H4 (cell line): ENCODE measurements around the gene MOB1A. TPM values are rescaled to one million over a fixed set of nuclear protein-coding genes. Genes with fewer than 3 reads are reported as not detected.
"Not testable (repeated sequence)": the region's sequence is repeated elsewhere in the genome, so short reads cannot be mapped to it uniquely, and the experiment has no call there.

Source experiments
- DNase-seq: peaks from one replicate; pipeline ENCODE4 v3.0.0-alpha.2; 2015; ENCODE audit warnings: low spot score
- total RNA-seq: library from RNA; depleted of rRNA; stranded (reverse); fragments of >200 nt; shearing (Covaris generic); gene quantifications from 2 replicates; pipeline ENCODE4 v1.2.3, GENCODE V29; 2014

Gene MOB1A
- total RNA-seq, 1 experiment from 2014 or later, result 147 TPM

DNA sequence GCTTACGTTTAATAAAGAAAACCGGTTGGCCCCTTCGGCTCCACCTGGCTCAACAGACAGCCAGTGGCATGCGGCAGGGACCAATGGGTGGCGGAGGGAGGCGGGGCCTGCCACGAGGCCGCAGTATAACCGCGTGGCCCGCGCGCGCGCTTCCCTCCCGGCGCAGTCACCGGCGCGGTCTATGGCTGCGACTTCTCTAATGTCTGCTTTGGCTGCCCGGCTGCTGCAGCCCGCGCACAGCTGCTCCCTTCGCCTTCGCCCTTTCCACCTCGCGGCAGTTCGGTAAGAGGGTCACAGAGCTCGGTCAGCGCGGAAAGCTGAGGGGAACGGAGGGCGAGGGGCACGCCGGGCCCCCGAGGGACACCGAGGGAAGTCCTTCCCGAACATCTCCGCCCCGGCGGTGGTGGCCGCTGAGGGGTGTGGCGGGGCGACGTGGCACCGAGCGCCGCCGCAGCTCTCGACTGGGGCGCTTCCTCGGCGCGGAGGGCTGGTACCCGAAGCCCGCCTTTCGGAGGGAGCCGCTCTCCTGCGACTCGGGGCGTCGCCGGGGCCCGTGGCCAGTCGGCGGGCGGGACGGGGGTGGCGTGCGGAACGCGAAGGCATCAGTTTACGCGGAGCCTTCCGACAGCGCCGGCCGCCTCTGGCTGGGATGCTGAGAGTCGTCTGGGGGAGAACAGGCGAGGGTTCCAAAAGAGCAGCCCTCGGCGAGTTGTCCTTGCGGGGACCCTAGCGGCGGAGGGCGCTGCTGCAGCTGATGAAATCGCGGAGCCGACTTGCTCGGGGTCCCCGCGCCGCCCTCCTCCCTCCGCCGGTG lies 20.0 kb upstream of the MOB1A start, which contains the start of gene MTHFD2:
TSS of gene MTHFD2 (plus strand) at position 155 of the 814 bp plus-strand sequence. CDS start at position 182, 27 bp downstream.
- peak; percentile 98 for DNase-seq

DNA sequence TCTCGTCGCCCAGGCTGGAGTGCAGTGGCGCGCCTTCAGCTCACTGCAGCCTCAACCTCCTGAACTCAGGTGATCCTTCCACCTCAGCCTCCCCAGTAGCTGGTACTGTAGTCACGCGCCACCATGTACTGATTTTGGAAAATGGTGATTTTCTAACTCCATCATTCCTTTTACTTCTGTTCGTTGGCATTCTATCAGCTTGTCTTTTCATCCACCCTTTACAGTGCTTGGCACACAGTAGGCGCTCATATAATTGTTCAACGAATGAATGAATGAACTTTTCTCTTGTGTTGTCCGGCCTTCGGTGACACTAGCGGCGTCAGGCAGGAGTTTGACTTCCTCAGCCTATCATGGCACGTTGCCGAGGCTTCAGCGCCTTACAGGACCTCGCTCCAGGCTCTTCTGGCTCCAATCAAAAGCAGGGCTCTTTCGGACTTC lies 19.4 kb upstream of the MOB1A start:
- no peak for DNase-seq

DNA sequence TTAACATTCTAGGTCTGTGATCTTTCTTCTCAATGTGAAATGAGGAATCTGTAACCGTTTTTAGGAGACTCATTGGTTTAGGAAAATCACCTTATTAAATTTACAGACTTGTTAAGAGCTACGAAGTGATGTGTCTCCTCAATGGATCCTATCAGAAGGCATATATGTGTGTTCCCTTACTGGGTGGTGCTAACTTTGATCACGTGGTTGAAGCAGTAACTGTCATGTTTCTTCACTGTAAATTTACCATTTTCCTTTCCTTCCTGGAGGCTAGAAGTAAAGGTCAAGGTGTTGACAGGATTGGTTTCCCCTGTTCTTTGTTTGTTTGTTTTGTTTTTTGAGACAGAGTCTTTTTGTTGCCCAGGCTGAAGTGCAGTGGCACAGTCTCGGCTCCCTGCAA lies 18.4 kb upstream of the MOB1A start:
- no peak for DNase-seq

DNA sequence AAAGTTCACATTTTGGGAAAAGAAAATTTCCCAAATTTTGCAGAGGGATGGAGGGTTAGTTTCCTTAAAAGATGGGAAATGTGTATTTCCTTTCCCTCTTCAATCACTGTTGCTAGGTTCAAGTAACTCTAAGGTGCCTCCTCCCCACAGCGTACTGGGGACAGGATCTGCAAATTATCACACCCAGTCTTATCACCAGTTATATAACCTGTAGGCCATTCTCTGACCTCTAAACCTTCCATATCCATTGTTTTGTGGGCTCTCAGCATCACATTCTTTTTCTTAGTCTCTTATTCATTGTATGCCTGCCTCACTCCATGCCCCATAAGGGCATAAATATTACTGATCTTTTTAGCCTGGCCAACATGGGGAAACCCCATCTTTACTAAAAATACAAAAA lies 16.1 kb upstream of the MOB1A start:
- no peak for DNase-seq

DNA sequence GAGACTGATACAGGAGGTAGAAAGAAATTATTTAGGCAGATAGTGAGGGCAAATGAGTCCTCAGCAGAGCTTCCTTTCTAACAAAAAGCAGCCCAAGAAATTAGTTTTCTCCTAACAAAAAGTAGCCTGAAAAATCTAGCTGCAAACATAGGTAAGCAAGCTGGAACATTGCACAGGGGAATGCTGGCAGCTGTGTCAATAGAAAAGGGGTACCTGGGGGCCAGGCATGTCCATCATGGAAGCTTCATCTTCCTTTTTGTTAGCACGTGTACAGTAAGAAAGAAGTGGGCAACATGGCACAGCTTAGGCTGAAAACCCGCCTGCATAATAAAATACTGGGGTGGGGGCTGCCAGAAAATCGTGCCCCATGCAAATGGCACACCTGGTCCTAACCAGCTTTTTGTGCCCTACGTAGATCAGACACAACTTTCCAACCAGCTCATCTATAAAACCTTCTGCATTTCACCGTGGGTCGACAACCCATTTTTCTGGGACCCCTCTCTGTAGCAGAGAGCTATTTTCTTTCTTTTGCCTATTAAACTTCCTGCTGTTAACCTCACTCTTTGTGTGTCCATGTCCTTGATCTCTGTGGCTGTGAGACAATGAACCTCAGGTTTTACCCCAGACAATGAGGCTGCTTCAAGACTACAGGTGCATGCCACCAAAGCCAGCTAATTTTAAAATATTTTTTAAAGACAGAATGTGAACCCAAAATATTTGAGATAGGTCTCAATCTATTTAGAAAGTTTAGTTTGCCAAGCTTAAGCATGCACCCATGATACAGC lies 13.1 kb upstream of the MOB1A start:
- no peak for DNase-seq

DNA sequence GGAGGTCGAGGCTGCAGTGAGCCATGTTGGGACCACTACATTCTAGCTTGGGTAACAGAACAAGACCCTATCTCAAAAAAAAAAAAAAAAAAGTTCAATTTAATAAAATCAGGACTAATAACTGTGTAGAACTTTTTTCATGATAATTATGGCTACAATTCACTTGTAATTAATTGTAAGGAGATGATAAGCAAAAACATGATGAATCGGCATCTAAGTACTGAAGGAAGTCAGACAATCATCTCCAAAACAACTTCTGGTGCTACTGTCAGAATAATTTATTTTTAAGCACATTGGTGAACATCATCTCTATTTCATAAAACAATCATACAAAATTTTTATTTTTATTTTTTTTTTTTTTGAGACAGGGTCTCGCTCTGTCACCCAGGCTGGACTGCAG lies 10.0 kb upstream of the MOB1A start:
- DNase-seq, result no peak

DNA sequence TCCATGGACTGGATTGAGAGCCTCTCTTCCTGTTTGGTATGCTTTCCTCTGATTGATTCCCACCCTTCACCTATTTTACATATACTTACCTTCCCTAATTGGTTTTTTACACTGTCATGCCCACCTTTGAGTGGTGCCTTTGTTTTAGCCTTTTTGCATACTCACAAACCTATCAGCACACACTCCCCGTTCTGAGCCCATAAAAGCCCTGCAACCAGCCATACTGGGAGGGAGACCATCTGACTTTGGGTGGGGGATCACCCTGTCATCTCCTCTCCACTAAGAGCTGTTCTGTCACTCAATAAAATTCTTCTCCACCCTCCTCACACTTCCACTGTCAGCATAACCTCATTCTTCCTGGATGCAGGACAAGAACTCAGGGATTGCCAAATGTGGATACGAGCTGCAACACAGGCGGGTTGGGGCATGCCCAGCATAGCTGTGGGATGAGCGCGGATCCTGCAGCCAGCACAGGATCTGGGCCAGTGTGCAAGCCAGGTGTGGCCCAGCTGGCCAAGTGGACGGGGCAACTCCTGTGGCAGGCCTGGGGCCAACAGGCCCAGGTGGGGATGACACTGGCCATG lies 9.4 kb upstream of the MOB1A start:
- peak; percentile 45 for DNase-seq

DNA sequence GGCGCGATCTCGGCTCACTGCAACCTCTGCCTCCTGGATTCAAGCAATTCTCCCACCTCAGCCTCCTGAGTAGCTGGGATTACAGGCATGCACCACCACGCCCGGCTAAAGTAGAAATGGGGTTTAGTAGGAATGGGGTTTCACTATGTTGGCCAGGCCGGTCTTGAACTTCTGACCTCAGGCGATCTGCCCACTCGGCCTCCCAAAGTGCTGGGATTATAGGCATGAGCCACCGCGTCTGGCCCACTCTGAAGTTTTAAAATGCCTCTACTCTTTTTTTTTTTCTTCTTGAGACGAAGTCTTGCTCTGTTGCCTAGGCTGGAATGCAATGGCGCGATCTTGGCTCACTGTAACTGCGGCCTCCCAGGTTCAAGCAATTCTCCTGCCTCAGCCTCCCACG lies 8.0 kb upstream of the MOB1A start:
- DNase-seq, result not testable (repeated sequence)

DNA sequence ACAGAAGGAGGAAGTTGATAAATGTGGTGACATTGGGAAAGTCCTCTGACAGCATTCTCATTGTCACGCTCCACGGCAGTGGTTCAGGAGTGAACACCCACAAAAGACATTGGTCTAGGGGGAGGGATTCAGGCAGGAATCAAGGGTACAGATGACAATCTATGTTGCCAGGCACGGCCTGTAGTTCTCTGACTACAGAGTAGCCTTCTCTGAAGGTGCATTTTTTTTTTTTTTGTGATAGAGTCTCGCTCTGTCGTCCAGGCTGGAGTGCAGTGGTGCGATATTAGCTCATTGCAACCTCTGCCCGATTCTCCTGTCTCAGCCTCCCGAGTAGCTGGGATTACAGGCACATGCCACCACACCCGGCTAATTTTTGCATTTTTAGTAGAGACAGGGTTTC lies 7.4 kb upstream of the MOB1A start:
- no peak for DNase-seq

DNA sequence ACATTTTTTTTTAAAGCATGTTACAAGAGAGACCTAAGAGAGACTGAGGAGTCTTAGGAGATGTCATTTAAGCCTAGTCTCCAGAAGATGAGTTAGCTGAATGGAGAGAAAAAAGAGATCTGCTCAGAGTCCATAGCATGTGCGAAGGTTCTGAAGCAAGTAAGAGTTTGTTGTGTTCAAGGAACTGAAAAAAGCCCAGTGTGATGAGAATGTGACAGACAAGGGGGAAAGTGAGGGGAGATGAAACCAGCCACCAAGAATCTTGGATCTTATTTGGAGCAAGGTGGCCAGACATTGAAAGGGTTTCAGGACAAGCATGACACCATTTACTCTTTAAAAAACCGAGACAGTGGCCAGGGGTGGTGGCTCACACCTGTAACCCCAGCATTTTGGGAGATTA lies 5.2 kb upstream of the MOB1A start:
- no peak for DNase-seq

DNA sequence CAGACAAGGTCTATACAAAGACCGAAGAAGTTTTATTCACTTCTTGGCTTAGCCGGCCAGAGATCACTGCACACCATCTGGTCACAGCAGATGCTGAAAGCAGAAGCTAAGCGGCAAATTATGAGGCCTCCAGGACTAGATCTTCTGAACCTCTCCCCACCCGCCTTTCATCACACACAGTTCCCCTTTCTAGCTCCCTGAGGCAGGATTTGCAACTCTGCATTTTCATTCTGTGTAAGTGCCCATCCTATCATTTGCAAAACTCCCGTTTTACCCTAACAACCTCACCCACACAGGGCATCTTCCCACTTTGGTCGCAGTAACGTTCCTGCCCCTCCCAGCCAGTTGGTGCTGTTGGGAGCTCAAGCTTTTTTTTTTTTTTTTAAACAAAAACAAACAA lies 3.1 kb upstream of the MOB1A start:
- DNase-seq, result no peak

DNA sequence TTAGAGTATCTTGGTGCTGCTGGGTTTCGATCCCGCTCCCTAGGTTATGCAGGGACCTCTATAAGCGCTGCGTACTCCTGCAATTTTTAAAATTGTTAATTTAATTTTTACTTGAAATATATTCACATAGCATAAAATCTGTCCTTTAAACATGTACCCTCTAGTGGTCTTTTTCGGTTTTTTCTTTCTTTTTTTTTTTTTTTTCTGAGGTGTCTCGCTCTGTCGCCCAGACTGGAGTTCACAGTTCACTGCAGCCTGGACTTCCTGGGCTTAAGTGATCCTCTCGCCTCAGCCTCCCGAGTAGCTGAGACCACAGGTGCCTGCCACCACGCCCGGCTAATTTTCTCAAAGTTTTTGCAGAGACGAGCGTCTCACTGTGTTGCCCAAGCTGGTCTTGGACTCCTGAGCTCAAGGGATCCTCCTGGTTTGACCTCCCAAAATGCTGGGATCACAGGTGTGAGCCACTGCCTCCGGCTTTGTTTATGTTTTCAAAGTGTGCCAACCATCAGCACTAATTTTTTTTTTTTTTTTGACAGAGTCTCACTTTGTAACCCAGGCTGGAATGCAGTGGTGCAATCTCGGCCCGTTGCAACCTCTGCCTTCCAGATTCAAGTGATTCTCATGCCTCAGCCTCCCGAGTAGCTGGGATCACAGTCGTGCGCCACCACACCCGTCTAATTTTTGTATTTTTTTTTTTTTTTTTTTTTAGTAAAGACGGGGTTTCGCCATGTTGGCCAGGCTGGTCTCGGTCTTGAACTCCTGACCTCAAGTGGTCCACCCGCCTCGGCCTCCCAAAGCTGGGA lies 585 bp upstream of the MOB1A start:
- no peak for DNase-seq

DNA sequence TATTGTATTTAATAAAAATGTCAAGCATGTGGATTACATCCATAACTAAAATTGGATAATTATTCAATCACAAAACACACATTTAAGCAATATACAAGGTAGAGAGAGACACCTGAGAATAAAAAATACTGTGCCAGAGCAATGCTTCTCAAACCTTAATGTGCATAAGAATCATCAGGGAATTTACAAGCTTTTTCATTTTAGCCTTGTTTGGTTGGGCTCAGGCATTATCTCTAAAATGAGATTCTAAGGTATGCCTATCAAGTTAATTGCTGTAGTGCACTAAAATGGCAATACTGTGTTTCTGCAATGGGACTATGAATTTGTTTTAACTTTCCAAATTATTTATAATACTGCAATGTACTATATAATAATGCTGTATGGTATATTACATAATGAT lies 983 bp downstream of the MOB1A start:
- no peak for DNase-seq

DNA sequence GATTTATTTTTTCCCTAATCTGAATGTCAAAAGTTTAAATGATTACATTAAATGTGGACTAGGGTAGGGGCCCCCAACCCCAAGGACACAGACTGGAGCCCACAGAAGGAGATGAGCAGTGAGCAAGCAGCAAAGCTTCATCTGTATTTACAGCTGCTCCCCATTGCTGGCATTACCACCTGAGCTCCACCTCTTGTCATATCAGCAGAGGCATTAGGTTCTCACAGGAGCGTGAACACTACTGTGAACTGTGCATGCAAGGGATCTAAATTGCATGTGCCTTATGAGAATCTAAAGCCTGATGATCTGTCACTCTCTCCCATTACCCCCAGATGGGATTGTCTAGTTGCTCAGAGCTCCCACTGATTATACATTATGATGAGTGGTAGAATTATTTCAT lies 3.8 kb downstream of the MOB1A start:
- DNase-seq, result no peak

DNA sequence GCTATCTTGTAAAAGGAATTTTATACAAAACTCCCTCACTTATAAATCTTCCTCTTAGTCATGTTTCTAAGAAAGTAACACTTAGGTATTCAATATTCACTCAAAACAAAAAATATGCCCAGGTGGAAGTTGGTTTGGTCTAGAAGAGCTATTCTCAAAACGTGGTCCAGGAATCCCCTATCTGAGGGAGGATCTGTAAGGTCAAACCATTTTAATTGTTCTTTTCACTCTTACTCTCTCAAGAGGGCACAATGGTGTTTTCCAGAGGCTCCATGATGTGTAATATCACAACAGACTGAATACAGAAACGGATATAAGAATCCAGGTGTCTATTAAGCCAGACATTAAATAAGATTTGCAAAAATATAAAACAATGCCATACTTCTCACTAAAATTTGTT lies 9.9 kb downstream of the MOB1A start:
- DNase-seq, result no peak

DNA sequence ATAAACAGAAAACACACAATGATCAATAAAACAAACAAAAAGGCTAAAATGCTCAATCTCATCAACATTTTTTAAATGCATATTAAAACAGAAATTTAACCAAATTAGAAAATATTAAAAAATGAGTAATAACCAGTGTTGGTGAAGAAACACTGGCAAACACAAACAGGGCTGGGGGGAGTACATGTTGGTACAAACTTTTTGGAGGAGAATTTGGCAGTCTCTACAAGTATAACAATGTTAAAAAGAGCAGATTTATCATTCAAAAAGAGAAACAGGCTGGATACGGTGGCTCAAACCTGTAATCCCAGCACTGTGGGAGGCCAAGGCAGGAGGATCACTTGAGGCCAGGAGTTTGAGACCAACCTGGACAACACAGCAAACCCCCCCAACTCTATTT lies 13.9 kb downstream of the MOB1A start:
- DNase-seq, result no peak

DNA sequence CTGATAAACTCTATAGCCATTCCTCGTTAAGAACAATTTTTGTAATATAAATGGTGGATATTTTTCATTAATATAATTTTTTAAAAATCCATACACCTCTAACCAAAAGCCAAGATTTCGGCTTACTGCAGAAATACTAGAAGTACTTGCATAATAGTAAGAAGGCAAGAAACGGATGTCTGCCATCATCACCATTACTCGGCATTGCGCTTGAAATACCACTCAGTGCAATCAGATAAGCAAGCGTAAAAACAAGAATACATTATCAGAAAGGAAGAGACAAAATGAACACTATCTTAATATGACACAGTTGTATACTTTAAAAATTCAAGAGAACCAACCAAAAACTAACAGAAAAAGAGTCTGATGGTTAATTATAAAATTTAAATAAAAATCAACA lies 15.7 kb downstream of the MOB1A start:
- no peak for DNase-seq

DNA sequence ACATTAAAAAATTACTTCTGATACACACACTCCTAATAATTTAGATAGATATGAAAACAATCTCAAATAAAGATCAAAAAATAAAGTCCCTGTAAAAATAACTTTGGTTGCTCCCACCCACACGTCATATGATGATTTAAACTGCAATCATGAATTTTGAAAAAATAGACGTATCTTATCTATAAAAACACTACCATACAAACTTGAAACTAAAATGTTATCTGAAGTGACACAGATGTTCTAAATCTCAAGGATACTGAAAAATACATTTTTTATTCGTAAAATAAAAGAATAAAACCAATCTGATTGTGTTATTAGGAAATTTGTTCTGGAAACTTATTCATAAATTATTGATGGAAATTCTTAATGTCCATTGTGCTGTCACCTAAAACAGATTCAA lies 22.8 kb downstream of the MOB1A start:
- no peak for DNase-seq

DNA sequence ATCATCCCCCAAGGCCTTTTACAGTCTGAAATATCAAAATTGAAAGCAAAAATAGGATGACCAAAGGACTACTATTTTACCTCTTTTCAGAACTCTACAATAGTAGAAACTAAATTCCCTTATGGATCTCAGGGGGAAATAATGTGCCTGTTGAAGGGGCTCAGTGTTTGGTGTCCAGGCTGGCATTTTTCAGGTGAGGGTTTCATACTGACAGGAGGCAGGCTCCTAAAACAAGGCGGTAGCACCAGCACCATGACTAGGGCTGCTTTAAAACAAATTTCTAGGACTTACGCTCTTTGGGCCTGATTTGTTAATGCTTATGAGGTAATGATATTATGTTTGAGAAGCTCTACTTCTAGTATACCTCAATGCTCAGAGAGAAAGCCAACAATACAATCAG lies 25.7 kb downstream of the MOB1A start:
- no peak for DNase-seq

DNA sequence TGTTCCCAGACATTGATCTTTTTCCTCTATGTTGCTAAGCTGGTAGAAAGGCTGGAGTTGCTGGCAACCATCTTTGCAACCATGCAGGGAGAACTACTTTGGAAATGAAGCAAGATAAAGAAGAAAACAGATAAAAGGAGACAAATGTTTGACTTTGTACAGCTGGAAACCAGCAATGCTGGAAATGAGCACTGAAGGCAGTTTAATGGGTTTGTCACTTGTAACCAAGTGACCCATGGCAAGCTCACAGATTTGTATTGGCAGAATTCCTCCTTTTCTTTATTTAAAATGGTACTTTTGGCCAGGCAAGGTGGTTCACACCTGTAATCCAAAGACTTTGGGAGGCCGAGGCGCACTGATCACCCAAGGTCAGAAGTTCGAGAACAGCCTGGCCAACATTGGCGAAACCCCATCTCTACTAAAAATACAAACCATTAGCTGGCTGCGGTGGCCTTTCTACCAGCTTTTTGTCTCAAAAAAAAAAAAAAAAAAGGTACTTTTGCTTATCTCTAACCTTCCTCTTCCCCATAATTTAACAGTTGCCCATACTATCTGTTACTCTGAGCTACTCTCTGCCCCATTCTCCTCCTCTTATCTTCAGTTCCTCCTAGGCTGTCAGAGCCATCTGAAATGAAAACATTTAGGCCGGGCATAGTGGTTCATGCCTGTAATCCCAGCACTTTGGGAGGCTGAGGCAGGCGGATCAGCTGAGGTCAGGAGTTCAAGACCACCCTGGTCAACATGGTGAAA lies 28.9 kb downstream of the MOB1A start:
- DNase-seq, result no peak

DNA sequence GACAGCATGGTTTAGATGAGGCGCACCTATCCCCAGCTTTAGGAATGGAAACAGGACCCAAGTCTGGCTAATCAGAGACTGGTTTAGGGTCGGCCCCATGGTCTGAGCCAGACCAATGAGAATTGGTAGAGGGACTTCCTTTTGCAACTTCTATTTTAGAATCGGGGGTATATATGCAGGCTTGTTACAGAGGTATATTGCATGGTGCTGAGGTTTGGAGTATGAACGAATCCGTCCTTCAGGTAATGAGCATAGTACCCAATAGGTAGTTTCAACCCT lies 29.5 kb downstream of the MOB1A start:
- no peak for DNase-seq
